D341Med (cell line): Measurements from ENCODE around the gene CD247.

ENCODE experiments used
- DNase-seq: peaks from one replicate; pipeline ENCODE4 v3.0.0; 2012; ENCODE audit warnings: low spot score

The CD247 gene

DNA sequence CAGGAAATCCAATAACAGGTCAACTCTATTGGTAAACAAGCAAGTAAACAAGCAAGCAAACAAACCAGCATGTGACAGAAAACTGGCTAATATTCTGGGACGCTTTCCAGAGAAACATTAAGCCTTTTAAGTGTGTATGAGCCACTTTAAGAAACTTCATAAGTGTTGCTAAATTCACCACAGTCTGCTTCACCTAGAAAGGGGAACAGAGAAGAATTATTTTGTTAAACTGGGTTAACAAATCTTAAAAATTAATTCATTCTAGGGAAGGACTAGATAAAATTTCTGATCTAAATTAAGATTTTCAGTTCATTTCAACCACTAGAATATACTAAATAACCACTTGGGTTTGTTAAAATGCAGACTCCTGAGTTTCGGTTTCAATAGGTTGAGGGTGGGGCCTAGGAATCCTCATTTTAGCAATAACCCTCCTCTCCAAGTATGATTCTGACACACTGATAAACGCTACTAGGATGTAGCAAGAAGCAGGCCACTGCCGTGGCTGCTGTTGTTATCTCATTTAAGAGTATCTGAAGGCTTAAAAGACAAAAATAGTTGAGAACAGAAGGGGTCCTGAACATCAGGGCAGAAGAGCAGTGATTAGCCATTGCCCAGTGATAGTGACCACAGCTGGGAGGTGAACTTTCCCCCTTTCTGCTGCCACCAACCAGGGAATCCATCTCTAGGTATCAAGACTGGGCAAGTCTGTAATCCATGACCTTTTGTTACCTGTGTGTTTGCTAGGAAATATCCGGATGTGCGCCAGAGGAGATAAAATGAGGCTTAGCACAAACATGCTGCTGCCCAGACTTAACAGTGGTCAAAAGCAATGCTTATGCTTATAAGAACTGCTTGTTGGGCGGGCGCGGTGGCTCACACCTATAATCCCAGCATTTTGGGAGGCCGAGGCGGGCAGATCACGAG lies 24.0 kb upstream of the CD247 start:
- no peak for DNase-seq

DNA sequence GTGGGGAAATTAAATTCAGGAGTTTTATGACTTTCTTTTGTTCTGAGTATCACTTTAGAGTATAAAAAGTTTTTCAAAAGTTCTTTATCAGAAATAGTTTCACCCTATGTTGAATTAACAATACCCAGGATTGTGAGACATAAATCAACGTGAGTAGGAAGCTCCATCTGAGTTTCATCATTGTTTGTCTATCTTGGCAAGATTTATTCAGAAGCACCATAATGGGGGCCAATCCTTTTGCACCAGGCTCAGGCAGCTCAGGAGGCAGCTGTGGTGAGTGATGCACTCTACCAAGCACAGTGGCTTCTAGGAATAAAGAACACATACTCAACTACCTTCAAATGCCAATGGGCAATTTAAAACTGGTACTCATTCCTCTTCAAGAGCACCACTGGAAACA lies 23.3 kb upstream of the CD247 start:
- DNase-seq: no peak

DNA sequence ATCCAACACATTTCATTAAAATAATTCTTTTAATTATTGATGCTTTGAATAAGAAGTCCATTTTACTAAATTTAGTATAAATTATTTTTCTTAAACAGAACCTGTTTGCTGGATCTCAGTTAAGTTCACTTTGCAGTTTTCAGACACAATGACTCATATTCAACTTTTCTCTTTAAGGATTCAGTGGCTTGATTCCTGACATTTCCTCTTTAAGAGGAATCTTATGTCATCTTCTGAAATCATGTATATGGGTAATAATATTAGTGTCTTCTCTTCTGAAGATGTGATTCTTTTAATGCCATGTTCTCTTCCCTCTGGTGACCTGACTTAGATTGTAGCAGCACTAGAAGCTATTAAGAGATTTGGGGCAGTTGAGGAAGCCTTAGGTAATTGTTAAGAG lies 22.7 kb upstream of the CD247 start:
- no peak for DNase-seq

DNA sequence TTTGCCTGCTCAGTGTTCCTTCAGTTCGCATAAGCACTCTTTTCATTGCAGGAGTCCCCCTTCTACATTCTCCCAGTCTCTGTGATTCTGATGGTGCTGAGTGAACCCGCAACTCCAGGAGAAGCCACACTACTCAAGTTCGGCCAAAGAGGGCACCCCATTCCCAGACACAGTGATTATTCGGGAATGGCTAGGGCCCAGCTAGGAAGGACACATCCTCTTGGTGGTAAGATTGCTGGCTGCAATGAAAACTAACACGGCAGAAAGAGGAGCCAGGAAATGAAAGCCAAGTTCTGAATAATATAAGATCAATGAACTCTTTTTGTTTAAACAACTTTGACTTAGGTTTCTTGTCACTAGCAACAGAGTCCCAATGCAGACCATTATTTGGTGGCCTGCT lies 20.3 kb upstream of the CD247 start:
- no peak for DNase-seq

DNA sequence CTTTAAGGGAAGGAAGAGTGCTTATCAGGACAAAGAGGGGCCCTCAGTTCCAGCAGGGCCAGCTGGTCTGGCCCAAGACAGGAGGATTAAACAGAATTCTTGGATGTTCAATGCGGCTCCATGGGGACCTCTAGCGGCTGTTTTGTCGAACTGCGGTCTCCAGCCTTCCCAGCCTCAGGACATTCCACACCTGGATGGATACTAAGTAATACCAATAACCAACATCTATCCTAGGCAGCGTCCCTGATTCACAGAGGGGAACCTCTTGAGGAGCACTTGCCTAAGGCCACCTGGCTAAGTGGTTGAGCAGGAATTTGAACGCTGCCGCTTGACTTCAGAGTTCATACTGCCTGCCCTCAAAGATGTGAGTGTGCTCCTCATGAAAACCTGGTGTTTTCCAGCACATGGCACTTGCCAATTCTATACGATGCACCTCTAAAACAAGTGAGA lies 15.5 kb upstream of the CD247 start:
- DNase-seq: peak; percentile 91

DNA sequence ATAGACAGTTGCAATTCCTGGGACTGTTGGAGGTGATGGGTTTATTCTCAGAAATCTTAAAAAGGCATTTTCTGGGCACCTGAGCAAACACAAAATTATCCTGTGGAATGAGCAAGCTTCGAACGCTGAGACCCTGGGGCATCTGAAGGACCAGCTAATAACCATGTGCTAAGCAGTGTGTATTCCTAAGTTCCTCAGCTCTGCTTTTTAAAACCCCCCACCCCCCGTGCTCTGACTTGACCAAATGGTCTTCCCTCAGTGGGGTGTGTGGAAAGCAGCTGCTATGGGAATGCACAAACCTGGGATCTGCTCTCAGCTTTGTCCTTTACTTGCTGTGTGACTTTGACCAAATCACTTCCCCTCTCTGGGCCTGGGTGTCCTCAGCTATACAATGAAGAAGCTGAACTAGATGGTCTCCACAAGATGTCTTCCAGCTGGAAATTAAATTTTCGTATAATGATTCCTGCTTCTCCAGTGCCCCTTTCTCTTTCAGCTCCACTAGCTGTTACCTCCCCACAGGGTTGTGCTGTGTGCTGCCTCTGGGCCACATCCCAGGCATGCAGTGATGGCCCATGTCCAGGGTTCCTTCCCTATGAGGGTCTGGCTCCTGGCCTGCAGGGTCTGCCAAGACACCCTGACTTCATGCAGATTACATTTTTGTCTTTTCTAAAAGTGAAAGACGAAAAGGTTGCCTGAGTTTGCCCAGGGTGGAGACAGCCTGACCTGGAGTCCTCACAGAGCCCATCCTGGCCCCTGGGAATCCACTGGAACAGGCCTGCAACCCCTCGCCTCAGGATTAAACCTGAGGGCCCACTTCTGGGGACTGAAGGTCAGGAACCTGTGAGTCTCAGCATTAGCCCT lies 14.9 kb upstream of the CD247 start:
- no peak for DNase-seq

DNA sequence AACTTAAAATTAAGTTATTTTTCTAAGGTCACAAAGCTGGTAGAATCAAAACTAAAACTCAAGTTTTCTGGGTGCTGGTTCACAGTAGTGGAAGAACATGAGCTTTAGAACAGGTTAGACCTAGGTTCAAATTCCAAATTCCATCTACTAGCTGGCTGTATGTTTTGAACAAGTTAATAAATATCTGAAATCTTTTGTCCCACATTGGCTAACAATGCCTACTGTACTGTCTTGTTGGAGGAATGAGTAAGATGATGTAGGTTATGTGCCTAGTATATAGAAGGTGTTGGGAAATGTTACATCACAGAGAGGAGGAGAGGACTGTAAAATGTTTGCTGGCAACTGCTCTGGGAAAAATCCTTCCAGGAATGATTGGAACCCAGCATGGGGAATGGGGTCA lies 14.0 kb upstream of the CD247 start:
- no peak for DNase-seq

DNA sequence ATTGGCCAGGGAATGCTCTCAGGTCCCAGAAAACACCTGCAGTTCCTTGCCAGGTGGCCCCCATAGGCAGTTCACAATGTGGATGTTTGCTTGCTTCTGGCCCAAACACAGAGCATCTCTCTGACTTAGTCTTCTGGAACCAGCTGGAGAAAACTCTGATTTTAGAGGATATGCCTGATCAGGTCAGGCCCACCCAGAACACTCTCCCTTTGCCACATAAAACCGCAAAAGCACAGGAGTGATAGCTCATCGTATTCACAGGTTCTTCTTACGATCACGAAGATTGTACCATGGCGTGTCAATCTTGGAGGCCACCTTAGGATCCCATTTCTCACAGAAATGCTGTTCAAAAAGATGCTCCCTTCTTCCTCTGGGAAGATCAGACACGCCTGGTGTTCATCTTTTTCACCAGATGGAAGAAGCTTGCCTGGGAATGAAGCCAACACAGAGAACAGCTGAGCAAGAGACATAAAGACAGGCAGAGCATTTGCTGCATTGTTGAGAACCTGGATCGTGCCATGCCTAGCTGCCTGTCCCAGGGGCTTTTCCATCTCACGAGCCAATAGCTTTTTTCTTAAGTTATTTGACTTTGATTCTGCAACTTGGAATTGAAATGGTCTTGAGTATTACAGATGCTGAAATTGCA lies 11.6 kb upstream of the CD247 start:
- peak; percentile 58 for DNase-seq

DNA sequence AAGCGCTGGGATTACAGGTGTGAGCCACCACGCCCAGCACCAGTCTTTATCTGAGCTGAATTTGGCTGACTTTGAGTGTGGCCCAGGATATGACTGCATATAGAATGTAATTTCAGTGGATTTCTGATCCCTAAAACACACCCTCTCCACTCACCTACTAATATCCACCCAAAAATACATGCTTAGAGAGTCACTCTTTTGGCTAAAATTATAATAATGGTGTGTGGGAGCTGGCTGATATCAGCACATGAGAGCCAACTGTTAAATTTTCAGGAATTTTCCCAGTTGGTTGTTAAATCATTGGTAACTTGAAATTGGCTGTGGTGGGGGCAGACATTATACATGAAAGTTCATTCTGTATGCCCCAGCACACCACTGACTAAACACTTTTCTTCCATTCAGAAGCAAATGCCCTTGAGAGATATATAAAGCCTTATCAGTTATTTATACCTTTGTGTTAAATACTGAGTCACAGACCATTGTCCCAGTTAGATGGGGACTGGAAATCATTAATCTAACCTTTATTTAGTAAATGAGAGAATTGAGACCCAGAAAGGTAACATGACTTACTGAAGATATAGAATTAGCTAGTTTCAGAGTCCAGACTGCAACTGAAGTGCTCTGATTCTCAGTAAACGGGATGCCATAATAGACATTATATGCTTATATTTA lies 9.9 kb upstream of the CD247 start:
- DNase-seq: no peak

DNA sequence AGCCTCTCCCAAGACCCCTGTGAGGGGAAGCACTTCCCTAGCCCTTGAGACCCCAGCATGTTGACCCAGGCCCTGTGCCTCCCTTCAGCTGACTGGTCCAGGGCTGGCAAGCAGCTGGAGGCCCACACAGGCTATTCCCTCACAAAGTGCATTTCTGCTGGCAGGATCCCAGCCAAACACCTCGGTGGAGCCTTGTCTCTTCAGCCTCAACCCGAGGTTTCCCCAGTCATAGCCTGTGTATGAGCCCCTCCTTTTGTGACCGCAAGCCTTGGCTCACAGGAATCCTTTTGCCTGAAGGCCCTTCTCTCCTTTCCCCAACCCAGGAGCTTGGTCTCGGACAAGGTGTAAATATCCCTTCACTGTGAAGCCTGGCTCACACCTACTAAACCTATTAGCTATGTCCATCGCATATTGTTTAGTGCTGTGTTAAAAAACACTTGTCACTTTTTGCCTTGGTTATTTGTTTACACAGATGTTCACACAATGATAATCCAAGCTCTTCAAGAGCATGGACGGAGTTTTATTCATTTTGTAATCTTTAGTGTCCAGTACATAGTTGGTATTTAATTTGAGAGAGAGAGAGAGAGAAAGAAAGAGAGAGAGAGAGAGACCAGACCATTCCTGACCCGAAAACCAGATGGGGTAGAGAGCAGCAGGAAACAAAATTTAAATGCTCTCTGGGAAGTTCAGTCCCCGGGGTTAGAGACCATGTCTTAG lies 8.5 kb upstream of the CD247 start:
- DNase-seq: no peak

DNA sequence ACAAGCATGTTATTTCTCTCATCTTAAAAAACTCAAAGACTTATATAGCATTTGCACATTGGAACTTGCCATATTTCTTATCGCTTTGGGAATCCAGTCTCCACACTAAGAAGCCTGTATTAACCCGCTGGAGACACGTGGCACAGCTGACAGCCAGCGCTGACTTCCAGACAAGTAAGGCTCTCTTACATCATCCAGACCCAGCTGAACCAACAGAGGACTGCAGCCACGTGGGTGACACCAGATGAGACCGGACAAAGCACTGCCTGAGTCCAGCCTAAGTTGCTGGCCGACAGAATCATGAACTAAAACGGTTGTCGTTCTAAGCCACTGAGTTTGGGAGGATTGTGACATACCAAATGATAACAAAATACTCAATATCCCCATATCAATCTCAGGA lies 6.3 kb upstream of the CD247 start:
- no peak for DNase-seq

DNA sequence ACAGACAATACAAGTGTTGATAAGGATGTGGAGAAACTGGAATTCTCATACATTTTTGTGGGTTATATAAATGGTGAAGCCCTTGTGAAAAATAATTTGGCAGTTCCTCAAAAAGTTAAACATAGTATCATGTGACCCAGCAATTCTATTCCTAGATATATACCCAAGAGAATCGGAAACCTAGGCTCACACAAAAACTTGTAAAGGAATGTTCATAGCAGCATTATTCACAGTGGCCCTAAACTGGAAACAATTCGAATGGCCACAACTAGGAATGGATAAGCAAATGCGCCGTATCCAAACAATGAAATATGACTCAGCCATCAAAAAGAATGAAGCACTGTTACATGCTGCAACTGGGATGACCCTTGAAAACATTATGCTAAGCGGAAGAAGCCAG lies 3.9 kb upstream of the CD247 start:
- no peak for DNase-seq

DNA sequence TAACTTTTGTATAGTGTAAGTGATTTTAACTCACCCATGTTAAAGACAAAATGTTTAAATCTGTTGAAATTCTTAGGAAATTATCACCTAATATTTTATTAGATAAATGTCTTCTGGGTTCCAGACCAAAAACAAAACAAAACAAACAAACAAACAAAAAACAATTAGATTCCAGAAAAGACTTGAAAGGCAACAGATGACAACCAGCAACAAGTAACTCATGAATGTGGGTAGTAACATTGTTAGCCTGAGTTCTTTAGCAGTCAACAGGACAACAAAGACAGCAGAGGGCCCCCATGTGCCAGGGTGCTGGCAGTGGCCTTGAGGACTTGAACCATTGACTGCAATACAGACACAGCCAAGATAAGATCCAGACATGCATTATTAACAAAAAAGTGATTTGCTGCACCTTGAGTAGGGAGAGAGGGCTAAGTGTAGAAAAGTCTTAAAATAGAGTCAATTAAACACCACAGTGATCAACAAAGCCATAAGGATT lies 2.4 kb upstream of the CD247 start:
- no peak for DNase-seq

DNA sequence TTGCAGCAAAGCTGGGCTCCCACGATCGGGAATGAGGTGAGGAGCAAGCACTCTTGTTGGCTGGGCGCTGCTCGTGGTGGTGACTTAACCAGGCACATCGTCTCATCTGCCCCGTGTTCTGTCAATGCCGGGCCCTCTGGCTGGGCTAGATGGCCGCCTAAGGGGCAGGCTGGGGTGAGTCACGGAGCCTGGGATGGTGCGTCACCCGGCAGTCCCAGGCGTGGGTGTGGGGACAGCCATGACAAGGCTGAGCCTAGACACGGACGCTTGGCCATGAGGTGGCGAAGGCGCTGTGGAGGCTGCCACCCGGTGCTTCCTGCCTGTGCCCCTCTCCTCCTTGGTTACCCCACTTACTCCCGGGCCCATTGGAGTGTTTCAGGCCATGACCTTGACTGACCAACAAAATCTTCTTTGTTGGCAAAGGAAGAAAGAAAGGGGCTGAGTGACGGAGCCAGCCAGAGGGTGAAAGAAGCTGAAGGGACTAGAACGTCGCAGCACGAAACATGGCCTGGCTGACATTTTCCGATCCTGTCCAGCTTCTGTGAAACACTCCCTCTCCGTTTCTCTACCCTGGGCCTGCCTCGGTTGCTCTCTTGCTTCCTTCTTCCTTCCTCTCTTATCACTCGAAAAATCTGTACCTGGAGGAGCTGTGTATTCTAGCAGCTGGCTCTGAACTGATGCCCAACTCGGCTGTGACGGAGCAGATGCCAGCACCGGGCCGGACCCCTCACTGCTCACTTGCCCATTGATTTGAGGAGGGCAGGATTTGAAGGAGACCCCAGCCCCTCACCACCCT lies 596 bp downstream of the CD247 start:
- DNase-seq: peak; percentile 31

DNA sequence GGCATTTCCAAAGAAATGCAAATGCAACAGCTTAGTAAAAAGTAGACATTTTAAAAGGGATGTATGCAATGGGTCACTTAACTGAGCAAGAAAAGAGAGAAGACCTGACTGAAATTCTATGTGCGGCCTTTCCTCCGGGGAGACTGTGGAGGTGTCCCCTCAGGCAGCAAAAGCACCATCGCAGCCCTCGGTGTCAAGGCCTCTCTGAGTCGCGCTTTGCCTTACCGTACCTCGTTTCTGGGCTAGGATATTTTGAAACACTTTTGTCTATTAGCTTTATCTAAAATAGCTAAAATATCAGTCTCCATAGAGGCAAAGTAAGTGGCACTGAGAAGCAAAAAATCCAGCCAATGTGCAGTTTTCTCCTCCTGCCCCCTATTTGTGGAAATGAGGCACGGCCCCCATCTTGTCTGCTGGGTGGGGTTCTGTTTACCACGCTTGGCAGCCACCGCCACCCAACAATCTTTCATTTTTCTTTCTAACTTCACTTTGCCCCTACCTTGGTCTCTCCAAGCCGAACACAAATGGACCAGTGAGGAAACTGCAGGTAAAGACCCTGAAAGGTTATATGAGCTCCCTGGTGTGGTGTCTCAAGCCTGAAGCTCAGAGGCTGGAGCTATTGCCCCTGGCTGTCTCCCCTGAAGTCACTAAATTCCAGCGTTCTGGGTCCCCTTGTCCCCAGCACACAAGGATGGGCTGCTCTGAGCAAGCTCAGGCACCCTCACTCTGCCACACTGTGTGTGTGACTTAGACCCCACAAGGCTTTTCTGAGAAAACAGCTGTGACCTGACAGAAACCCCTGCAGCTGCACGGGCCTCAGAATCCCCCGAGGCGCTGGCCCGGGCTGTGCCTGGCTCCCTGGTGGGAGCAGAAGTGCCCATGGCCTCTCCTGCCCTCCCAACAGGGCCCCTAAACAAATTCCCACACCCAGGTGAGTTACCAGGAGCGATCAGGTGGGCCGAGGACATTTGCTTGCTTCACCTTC lies 1.6 kb downstream of the CD247 start:
- DNase-seq: peak; percentile 30

DNA sequence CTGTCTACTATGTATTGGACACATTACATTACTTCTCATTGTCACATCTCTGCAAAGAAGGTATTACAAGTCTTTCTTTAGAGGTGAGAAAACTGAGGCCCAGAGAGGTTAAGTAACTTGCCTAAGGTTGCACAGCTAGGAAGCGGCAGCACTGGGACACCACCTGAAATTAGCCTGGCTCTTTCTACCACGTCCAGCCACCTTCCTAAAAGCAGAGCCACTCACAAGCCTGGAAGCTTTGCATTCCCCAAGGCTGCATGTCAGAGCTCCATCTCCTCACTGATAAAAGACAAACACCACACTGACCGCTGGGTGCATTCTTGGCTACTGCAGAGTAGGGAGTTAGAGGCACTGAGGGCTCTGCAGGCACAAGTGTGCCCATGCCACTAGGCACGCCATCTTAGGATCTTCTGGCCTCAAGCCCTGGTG lies 2.4 kb downstream of the CD247 start:
- DNase-seq: peak; percentile 13

DNA sequence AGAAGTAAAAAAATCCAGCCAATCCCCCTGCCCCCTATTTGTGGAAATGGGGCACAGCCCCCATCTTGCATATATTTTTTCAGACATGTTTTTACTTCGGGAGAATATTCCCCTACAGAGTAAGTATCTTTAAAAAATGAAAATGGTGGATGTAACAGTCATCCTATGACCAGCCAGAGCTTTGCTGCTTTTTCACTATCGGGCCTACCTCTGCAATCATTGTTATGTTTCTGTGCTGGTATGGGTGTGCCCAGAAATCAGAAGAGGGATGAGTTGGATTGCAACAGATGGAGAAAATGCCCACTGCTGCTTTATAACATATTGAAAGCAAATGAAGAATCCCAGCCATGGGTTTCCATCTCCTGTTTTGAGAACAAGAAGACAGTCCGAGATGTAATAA lies 2.9 kb downstream of the CD247 start:
- no peak for DNase-seq

DNA sequence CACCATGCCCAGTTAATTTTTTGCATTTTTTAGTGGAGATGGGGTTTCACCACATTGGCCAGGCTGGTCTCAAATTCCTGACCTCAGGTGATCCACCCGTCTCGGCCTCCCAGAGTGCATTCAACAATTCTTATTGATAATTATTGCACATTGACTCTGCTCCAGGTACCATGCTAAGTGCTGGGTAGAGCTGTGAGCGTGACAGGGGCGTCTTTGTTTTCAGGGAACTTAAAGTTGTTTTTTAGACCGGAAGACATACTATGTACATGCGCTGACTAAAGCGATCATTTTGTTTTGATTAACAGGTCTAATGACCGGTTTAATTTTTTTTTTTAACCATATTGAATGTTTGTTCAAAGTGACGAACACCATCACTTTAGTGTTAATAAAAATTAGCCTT lies 4.0 kb downstream of the CD247 start:
- no peak for DNase-seq

DNA sequence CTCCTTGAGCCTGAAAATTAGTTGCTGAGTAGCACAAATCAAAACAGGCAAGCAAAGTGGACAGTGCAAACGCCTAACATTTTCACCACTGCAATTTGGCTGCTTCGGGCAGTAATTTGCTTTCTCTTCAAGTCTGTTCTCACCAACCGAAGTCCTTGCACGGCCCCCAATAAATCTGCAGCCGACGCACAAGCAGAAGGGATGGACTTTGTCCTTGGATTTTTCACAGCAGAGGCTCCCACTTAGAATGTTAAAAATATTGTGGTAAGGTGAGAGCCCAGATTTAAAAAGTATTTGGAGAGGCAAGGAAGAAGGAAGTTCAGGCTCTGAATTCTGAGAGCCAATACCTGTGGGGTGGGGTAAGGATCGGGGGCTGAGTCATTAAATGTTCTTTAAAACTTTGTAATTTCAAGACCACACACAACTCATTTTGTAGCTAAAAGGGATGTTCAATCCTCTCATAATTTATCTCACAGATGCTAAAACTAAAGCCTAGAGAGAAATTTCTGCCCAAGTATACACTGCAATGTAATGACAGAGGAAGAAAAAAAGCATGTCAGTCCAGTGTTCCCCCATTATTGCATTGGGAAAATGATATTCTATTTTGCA lies 6.2 kb downstream of the CD247 start:
- no peak for DNase-seq
